ENCODE results near the gene OR2C3. TPM values are rescaled to one million over a fixed set of nuclear protein-coding genes. Genes with fewer than 3 reads are reported as not detected.

The OR2C3 gene
- total RNA-seq, 1 experiment from 2014 or later = not detected

DNA sequence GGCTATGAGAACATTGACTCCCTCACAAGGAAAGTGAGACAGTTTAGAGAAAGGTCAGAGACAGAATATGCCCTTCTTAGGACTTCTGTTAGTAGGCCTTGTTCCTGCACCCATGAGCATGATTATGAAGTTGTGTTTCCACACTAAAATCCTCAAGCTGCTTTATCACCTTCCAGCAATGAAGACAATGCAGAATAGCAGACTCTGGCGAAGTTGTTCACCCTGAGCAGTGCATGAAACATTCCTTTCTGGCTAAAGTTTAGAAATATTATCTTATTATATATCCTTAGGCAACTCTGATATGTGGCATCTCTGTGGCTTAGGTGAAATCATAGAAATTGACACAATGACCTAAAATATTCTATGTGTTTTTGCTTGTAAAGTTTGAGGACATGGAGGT is 38.0 kb upstream of the OR2C3 start (continued):
- no peak for TF ChIP-seq TCF7L2 (IDR thresholded peaks at IDR 0.05; ENCODE audit: borderline replicate concordance, extremely low read depth, insufficient read depth, insufficient read length)
- no peak for TF ChIP-seq CBX3 (IDR thresholded peaks at IDR 0.05; ENCODE audit: low read depth)
- TF ChIP-seq, protein P1, sequence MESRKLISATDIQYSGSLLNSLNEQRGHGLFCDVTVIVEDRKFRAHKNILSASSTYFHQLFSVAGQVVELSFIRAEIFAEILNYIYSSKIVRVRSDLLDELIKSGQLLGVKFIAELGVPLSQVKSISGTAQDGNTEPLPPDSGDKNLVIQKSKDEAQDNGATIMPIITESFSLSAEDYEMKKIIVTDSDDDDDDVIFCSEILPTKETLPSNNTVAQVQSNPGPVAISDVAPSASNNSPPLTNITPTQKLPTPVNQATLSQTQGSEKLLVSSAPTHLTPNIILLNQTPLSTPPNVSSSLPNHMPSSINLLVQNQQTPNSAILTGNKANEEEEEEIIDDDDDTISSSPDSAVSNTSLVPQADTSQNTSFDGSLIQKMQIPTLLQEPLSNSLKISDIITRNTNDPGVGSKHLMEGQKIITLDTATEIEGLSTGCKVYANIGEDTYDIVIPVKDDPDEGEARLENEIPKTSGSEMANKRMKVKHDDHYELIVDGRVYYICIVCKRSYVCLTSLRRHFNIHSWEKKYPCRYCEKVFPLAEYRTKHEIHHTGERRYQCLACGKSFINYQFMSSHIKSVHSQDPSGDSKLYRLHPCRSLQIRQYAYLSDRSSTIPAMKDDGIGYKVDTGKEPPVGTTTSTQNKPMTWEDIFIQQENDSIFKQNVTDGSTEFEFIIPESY (IDR thresholded peaks at IDR 0.05; ENCODE audit: extremely low read depth, insufficient replicate concordance, low read length) = no peak
- no peak for TF ChIP-seq CEBPB (IDR thresholded peaks at IDR 0.05; ENCODE audit: low read depth)

GRCh38 chr1:247562198-247562597 is 26.0 kb upstream of the OR2C3 start:
- no peaks in the 10 kb centered on the region for H3K4me1 ChIP-seq (ENCODE audit: control insufficient read depth in 1 of 2, insufficient read depth in 2 of 2, low read length in 2 of 2)
- H3K27ac ChIP-seq (ENCODE audit: low read depth, low read length) = no peak overlapping the region
- CTCF ChIA-PET = no interaction called here
- RAD21 ChIA-PET (ENCODE audit: low non-redundant PET in 1 of 2, low total read pairs in 2 of 2, uncharacterized antibody in 2 of 2, unreplicated experiment in 2 of 2) = no interaction called here
- H2AFZ ChIP-seq (ENCODE audit: low read depth, low read length, poor library complexity, severe bottlenecking) = no peak overlapping the region
- no peaks in the 10 kb centered on the region for H3K27me3 ChIP-seq (ENCODE audit: insufficient read depth, low read length)
- no peaks in the 10 kb centered on the region for H3K36me3 ChIP-seq (ENCODE audit: control insufficient read depth in 1 of 2, insufficient read depth in 2 of 2, low read length in 2 of 2)
- TF ChIP-seq YY1 (IDR thresholded peaks at IDR 0.05; ENCODE audit: extremely low read depth, insufficient replicate concordance, low read depth, low read length) (no peak), CBX3 (IDR thresholded peaks at IDR 0.05; ENCODE audit: low read depth) (no peak), EZH2 (IDR thresholded peaks at IDR 0.05) (no peak), EGR1 (IDR thresholded peaks at IDR 0.05; ENCODE audit: low read depth) (no peak), CEBPB (IDR thresholded peaks at IDR 0.05; ENCODE audit: low read depth) (no peak)
- TF ChIP-seq, protein P1 (IDR thresholded peaks at IDR 0.05; ENCODE audit: extremely low read depth, insufficient replicate concordance, low read length) = no peak
- intact Hi-C loops (cut with micrococcal nuclease) = no loop called here
- no peak overlapping the region for H3K4me2 ChIP-seq (ENCODE audit: low read length)
- no peak for DNase-seq (ENCODE audit: low read depth, low spot score)
- H3K9me3 ChIP-seq (ENCODE audit: control insufficient read depth in 1 of 2, insufficient read depth in 1 of 2, low read depth in 1 of 2, low read length in 2 of 2) = no peaks in the 10 kb centered on the region
- POLR2A ChIA-PET = interaction anchor here (0.9 kb wide), 1 partner anchor 10 kb away, joined by 3 read pairs; no protein-coding TSS in a partner anchor
- H3K4me3 ChIP-seq (replicated peaks in 1 of 2; ENCODE audit: low read depth in 1 of 2, low read length in 2 of 2) = no peak overlapping the region
- no peaks in the 10 kb centered on the region for H3K9me2 ChIP-seq (ENCODE audit: insufficient read depth)
- BruUV-seq (replicated peaks) = no TSS peak
- H4K20me1 ChIP-seq (ENCODE audit: insufficient read depth) = no peaks in the 10 kb centered on the region
- no peak for ATAC-seq
- no peak overlapping the region for H3K9ac ChIP-seq (ENCODE audit: low read length)
- no peaks in the 10 kb centered on the region for H3K79me2 ChIP-seq (ENCODE audit: insufficient read depth, low read length)

Data from HCT116 (cell line).